GM18517 (cell line): Measurements from ENCODE around the gene PHACTR3.
"Not testable (repeated sequence)": the region's sequence is repeated elsewhere in the genome, so short reads cannot be mapped to it uniquely, and the experiment has no call there.

ENCODE experiments used
- ATAC-seq: cut with Tn5 transposase; IDR thresholded peaks from one replicate; pipeline ENCODE4 v1.9.1; 2021; ENCODE audit warnings: mild to moderate bottlenecking, moderate library complexity; ENCODE audit not compliant: unreplicated experiment

Gene PHACTR3

DNA sequence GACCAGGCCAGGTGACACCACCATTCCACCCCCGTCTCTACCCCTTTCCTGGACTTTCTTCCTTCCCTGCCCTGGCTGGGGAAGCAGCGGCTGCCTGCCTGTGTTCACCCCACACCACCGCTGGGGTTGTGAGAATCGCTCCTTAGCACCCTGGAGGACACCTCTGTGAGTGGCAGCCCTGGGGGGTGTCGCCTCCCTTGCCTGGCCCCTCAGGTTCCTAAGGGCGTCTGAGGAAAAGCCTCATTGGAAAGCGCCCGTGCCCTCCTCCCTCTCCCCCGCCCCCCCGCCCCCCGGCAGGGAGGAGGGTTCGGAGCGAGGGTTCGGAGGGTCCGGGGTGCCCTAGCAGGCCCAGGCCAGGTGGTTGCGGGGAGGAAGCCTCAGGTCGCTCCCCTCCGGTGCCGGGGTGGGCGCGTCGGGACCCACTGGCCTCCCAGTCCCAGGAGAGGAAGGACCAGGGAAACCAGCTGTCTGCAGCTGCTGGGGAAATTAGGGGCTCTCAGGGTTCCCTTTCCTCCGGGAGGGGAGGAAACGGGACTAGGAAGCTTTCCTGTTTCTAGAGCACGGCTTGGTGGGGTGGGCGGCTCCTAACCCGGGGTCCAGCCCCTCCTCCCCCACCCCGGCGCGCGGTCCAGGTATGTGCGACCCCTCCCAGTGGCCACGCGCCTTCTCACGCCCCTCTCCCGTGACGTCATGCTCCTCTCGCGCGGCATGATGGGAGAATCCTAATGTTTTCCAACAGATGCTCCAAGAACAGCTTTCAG, at the start of gene PHACTR3:
TSS of gene PHACTR3 (plus strand) at position 760 of the 761 bp plus-strand sequence. CDS start 475 bp downstream, outside the sequence.
- ATAC-seq: no peak

DNA sequence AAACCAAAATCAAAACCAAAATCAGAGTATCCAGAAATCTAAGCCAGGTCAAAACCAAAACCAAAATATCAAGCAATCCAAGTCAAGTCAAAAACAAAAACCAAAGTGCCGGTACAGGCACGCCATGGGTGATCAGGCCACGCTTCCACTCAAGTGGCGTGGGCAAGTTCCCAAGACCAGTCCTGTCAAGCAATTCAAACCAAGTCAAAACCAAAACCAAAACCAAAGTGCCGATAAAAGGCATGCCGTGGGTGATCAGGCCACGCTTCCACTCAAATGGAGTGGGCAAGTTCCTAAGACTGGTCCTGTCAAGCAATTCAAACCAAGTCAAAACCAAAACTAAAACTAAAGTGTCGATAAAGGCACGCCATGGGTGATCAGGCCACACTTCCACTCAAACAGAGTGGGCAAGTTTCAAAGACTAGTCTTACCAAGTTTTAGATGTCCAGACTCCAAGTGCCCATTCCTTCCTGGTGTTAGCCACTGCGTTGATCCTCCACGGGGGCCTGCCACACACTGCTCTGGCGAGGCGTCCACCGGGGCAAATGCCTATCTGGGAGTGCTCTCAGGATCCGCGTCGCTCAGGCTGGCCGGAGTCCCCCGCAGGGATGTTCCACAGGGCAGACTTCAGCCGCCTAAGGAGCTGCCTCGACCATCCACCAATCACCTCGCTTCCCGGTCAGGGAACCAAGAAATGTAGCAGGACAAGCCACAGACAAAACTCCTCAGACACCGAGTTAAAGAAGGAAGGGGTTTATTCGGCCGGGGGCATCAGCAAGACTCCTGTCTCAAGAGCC, 46.4 kb upstream of the PHACTR3 start:
- not testable (repeated sequence) for ATAC-seq

DNA sequence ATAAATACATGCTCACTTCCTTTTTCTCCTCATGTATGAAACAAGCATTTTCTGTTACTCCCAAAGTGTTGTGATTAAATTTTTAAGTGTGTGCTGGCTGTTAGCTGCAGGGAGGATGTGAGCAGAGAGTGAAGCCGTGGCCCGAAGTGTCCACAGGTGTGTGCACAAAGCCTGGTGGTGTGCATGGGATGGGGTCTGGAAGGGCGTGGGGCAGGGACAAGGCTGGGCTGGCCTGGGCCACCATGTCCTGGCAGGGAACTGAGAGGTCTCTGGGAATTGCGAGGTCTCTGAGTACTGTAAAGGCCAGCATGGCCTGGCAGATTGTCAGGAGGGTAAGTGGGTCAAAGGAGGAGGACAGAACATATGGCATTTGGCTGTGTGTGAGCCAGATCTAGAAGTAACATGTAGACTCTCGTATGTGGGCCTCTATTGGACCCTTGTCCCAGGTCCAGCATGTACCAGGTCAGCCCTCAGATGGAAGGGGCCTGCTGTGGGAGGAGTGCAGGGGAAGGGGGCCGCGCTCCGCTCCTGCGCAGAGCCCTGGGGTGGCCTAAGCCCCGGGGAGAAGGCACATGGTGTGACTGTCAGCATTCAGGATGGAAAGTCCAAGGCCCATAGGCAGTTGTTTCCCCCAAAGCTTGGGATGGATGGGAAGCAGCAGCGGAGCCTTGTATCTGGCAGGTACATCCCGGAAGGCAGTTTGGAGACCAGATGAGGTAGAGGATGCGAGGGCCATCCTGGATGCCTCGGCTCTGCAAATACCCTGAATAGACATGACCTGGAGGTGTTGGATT, 45.1 kb upstream of the PHACTR3 start:
- no peak for ATAC-seq

DNA sequence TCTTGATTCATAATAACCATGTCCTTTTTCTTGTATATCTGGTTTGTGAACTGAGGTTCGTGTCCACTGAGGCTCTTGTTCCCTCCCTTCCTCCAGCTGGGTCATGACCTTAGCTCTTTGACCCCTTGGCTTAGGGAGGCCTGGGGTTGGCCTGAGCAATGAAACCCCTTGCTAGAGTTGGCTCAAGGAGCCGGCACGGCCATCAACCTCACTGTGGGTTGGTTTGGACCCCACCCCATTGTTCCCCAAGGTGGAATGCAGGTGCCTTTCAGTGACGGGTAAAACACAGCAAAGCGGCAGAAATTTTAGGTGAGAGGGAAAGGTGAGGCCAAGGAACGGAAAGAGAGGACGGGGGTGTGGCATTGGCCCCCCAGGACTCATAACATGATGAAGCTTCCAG, 44.5 kb upstream of the PHACTR3 start:
- no peak for ATAC-seq

DNA sequence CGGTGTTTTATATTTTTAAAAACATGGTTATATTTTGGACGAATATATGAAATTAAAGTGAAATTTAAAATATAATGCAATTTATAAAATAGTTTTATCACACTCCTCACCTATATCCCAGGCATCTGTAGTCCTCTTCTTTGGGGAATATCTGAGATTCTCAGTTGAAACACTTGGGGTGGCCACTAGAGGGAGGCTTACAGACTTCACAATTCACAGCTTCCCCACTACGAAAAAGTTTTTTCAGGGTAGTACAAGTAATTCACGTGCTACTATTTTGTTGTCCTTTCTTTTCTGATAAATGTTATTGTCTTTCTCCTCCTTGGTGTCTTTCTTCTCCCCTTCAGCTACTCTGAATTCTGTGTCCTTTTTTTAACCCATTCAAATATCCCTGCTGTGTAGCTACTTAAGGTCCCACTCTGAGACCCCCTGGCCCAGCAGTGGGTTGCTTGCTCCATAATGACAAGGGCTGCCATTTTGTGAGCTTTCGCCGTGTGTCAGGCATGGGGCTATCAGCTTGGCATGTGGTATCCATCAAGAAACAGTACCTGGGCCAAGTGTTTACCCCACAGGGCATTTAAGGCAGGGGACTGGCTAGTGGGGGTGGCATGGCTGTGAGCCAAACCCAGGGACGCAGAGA, 43.6 kb upstream of the PHACTR3 start:
- ATAC-seq: no peak

DNA sequence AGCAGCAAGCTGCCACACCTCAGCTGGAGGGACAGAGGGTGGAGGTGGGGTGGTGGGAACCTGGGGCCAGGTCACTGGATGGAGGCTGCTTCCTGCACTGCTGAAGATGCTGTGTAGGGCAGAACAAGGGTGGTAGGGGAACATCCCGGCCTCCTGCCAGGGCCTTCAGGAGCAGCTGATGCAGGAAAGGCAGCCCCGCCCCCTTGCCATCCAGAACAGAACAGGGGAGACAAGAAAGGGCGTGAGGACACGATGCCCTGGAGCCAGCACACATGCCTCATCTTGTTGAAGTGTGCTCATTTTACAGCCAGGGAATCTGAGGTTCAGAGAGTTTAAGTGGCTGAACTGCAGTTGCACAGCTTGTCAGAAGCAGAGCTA, 43.1 kb upstream of the PHACTR3 start:
- no peak for ATAC-seq

DNA sequence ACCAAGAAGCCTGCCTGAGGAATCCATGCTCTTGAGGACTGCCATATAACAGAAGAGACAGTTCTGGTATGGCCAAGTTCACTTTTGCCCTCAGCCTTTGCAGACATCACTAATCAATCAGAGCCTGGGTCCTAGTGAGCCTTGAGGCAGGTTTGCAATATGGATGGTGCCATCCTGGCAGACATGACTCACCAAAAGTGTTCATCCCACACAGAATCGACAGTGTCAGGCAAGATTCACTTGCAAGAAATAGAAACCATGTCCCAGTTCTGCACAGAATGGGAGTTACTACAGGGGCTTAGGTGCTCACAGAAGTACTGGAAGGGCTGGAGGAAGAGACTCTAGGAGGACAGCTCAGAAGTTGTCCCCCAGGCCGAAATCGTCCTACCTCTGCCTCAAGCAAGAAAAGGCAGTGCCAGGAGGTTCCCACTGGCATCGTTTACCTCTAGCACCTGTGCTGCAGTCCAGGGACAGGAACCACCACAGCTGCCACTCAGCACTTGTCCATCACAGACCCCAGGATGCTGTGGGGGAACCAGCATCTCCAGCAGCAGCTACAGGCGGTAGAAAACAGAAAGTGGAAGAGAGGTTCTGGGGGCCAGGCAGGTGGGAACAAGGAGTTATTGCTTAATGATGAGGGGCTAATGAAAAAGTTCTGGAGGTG, 42.6 kb upstream of the PHACTR3 start:
- ATAC-seq: no peak

DNA sequence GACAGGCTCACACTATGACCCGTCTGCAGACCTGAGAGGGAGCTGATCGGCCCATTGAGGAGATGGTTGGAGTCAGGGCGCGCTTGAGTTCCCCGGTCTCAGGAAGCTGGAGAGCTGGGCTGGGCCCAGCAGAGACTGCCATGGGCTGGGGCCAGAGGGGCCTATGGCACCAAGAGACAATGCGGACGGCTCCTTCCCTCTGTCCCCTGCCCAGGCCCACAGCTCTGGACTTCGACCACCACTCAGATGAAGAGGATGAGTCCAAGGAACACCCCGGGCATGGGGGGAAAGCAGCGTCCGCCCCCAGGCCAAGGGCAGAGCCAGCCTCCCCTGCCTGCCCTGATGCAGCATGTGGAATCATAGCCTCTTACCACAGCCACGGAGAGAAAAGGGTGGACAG, 40.2 kb upstream of the PHACTR3 start:
- ATAC-seq: no peak

DNA sequence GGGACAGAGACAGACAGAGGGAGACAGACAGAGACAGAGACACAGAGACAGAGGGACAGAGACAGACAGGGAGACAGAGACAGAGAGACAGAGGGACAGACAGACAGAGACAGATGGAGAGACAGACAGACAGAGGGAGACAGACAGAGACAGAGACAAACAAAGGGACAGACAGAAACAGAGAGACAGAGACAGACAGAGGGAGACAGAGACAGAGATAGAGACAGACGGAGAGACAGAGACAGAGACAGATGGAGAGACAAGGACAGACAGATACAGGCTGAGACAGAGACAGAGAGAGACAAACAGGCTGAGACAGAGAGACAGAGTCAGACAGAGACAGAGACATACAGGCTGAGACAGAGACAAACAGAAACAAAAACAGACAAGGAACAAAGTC, 39.4 kb upstream of the PHACTR3 start:
- ATAC-seq: no peak

DNA sequence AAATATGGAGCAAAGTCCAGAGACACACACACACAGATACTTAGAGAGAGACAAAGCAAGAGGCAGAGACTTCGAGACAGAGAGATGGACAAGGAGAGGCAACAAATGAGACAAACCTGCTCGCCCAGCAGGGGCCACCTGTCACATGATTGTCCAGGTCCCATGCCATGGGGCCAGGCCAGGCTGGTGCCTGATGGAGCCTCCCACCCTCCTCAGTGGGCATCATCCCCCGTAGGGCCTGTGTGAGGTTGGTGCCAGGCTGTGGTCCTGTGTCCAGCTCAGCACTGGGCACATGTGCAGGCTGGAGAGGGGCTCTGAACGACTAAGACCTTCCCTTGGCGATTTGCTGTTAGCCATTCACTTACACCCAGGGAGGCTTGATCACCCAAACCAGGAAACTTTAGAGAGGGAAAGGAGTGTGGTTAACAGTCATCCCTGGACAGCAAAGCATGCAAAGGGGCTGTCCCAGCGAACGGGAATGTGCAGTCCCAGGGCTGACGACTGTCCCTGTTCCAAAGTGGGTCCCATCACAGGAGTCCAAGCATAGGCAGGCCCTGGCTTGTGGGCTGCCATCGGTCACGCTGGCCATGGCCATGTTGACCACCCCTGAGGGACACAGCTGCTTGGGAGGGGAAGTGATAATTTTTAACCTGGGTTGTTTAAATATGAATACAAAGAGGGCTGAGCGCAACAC, 38.4 kb upstream of the PHACTR3 start:
- ATAC-seq: no peak

DNA sequence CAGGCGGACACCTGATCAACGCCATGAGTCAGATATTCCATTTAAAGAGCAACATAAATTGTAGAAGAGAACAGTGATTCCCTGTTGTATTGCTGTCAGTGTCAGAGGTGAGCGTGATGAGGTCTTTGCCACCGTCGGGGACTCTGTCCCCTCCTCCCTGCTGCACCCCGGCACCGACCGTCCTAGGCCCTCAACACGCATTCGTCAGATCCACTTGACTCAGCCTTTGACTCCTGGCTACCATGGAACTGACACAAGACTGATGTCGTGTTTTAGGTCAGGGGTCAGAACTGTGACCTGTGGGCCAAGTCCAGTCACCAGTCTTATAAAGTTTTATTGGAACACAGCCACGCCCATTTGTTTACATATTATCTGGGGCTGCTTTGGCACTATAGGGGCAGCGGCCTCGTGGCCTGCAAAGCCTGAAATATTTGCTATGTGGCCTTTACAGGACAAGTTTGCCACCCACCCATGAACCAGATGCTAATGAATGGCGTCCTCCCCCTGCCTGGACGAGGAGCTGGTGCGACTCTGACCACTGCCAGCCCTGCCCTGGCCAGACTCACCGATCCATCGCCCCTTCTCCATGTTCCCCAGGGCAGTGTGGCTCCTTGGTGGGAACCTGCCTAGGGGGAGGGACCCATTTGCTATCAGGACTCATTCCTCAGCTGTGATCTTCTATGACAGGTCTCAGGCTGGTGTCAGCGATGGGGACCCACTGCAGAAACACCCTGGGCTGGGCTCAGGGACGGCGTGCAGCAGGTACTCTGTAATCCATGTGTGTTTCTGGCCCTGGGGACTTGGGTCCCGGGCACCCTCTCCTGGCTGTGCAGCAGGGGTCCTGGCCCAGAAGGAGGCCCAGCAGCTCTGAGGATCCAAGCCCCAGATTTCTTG, 37.5 kb upstream of the PHACTR3 start:
- ATAC-seq: no peak

DNA sequence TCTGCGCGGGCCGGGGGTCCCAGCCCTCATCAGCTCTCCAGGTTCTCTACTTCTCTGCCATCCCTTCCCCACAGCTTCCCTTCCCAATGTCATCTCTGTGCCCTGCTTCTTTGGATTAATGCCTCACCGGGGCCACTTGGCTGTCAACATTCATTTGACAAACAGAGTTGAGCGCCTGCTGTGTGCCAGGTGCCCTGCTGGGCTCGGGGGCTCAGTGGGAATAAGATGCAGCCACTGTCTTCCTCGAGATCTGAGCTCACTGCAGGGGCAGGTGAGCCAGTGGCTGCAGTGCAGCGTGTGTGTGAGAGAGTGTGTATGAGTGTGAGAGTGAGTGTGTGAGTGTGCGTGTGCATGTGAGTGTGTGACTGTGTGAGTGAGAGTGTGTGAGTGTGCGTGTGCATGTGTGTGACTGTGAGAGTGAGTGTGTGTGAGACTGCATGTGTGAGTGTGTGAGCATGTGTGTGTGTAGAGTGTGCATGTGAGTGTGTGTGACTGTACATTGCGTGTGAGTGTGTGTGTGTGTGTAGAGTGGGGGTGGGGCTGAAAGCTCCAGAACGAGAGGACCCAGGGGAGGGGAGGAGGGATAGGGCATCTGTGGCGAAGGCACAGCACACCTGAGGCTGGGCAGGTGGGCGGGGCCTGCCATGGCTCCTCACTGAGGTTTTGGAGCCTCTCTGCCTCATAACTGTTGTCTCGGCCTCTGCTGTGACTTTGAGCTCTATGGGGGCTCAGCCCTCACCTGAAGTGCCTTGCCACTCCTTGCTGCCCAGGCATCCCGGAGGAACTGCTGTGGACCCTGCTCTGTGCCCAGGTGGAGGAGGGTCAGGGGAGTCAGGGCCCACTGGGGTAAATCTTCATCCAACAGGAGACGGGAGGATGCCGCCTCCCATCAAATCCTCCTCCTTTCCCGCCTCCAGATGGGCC, 36.5 kb upstream of the PHACTR3 start:
- ATAC-seq: no peak

DNA sequence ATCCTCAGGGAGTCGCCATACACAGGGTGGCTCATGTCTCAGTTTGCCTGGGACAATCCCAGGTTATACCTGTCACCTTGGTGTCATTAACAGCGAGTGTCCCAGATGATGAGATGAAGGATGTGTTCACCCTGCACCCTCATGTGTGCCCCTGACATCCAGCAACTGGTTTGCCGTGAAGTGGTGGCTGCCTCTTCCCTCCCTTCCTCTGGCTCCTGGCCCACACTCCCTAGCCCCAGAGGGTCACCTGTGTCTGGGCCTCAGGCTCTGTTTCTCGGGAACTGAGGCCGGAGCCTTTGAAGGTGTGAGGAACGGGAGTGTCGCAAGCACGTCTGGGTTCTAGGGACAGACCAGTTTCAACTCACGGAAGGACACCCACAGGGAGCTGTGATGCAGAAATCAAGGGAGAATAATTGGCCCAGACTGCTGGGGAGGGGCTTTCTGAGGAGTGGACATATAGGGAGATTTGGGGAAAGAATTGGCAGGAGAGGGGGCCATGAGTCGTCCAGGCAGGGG, 35.8 kb upstream of the PHACTR3 start:
- ATAC-seq: no peak

DNA sequence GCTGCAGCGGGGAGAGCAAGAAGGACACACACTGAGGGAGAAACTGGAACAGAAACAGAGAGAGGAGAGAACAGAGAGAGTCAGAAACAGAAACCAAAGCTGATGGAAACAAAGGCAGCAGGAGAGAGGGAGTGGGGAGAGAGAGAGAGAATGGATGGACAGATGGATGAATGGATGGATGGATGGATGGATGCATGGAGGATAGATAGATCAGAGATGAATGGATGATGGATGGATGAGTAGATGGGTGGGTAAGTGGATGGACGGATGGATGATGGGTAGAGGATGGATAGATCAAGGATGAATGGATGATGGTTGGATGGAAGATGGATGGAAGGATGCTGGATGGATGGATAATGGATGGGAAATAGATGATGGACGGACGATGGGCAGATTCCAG, 35.0 kb upstream of the PHACTR3 start:
- no peak for ATAC-seq

DNA sequence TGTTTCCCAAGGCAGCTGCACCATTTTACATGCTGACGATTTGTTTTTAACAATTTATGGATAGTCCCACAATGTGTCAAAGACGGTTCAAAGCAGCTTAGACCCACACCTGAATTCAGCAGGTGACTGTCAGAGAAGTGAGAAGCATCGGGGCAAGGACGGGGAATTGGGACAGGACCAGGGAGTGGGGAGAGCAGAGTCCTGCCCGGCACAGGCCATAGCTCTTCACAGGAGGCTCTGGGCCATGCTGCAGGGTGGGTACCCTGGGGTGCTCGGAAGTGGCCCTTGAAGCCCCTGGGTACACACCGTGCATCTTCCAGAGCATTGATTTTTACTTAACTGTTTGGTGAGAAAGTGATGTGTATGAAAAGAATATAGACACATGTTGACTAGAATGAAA, 33.2 kb upstream of the PHACTR3 start:
- no peak for ATAC-seq

DNA sequence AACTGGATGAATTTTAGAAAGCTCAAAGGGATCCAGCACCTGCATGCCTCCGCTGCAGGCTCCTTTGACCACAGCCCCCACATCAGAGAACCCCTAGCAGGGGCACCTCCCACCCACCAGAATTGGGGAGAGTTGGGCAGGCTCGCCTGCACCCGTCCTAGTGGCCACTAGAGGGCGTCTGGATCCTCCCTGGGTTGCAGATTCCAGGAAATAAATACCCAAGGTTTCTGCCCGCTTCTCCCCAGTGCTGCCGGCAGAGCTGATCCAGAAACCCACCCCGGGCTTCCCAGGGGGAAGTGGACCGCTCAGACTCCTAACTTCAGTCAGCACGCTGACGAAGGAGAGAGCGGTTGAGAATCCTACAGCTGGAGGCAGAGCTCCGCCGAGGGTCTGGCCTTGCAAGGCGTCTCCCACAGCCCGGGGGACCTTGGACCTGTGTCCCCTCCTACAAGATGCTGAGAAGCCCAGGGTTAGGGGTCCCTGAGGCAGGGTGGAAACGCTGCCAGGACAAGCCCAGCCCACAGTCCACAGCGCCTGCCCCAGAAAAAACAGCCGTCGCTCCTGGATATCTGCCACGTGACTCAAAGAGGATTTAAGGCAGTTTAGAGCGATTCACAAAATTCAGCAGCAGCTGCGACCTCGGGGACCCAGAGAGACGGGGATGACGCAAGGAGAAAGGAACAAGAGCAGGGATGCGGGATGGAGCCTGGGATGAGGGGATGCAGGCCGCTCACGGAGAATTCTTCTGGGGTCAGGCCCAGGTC, 32.6 kb upstream of the PHACTR3 start:
- ATAC-seq: no peak

DNA sequence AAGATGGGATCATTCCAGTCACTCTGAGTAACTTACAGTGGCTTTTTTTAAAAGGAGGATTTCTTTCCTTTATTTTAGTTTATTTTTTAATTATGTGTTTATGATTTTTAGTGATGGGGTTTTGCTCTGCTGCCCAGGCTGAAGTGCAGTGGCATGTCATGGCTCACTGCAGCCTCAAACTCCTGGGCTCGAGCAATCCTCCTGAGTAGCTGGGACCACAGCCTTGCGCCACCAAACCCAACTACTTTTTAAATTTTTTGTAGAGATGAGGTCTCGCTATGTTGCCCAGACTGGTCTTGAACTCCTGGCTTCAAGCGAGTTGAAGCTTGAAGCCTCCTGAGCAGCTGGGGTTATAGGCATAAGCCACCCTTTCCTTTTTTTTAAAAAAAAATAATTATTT, 31.8 kb upstream of the PHACTR3 start:
- ATAC-seq: no peak
